ENCODE data around the gene ELF4.

DNA sequence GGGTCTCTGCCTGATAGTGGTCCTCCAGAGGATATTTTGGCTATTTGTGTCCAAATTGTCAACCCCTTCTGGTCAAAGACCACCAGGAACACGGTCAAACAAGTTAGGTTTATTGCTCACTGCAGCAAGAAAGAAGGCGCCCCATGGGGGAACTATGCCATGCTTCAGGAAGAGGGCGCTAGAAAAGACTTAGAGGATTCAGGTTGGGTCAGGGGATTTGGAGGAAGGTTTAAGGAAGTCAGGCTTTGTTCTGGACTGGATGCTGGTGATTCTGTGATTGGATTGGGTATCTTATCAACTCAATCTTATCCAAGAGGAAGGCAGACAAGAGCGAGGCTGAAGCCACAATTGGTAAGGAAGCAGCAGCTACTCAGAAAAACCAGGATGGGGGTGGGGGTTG lies 14.3 kb upstream of the ELF4 start:
- TF ChIP-seq, protein P1, sequence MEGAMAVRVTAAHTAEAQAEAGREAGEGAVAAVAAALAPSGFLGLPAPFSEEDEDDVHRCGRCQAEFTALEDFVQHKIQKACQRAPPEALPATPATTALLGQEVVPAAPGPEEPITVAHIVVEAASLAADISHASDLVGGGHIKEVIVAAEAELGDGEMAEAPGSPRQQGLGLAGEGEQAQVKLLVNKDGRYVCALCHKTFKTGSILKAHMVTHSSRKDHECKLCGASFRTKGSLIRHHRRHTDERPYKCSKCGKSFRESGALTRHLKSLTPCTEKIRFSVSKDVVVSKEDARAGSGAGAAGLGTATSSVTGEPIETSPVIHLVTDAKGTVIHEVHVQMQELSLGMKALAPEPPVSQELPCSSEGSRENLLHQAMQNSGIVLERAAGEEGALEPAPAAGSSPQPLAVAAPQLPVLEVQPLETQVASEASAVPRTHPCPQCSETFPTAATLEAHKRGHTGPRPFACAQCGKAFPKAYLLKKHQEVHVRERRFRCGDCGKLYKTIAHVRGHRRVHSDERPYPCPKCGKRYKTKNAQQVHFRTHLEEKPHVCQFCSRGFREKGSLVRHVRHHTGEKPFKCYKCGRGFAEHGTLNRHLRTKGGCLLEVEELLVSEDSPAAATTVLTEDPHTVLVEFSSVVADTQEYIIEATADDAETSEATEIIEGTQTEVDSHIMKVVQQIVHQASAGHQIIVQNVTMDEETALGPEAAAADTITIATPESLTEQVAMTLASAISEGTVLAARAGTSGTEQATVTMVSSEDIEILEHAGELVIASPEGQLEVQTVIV (IDR thresholded peaks at IDR 0.05; ENCODE audit: borderline replicate concordance, partially characterized antibody) = no peak
- TF ChIP-seq, protein P2, sequence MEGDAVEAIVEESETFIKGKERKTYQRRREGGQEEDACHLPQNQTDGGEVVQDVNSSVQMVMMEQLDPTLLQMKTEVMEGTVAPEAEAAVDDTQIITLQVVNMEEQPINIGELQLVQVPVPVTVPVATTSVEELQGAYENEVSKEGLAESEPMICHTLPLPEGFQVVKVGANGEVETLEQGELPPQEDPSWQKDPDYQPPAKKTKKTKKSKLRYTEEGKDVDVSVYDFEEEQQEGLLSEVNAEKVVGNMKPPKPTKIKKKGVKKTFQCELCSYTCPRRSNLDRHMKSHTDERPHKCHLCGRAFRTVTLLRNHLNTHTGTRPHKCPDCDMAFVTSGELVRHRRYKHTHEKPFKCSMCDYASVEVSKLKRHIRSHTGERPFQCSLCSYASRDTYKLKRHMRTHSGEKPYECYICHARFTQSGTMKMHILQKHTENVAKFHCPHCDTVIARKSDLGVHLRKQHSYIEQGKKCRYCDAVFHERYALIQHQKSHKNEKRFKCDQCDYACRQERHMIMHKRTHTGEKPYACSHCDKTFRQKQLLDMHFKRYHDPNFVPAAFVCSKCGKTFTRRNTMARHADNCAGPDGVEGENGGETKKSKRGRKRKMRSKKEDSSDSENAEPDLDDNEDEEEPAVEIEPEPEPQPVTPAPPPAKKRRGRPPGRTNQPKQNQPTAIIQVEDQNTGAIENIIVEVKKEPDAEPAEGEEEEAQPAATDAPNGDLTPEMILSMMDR (IDR thresholded peaks at IDR 0.05 in 2 of 3, conservative IDR thresholded peaks at IDR 0.05 in 1 of 3; ENCODE audit: control insufficient read depth in 2 of 3, extremely low read depth in 1 of 3, insufficient read depth in 1 of 3, low read depth in 3 of 3, low read length in 3 of 3) = no peak
- TF ChIP-seq, protein P3, sequence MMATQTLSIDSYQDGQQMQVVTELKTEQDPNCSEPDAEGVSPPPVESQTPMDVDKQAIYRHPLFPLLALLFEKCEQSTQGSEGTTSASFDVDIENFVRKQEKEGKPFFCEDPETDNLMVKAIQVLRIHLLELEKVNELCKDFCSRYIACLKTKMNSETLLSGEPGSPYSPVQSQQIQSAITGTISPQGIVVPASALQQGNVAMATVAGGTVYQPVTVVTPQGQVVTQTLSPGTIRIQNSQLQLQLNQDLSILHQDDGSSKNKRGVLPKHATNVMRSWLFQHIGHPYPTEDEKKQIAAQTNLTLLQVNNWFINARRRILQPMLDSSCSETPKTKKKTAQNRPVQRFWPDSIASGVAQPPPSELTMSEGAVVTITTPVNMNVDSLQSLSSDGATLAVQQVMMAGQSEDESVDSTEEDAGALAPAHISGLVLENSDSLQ (IDR thresholded peaks at IDR 0.05) = no peak

Measured in GM12878 (cell line).